Endothelial cell (in vitro differentiated cells): ENCODE measurements around the gene DCDC2C. TPM values are rescaled to one million over a fixed set of nuclear protein-coding genes. Genes with fewer than 3 reads are reported as not detected.

Source experiments
- DNase-seq: peaks from one replicate; pipeline ENCODE4 v3.0.0; 2021; ENCODE audit warnings: low spot score
- H3K27ac Mint-ChIP-seq: one replicate; pipeline ENCODE4 v1.8.0; 2021; ENCODE audit warnings: mixed read lengths, inconsistent platforms; ENCODE audit not compliant: unreplicated experiment
- H3K27me3 Mint-ChIP-seq: one replicate; pipeline ENCODE4 v1.8.0; 2021; ENCODE audit warnings: mild to moderate bottlenecking, moderate library complexity, mixed read lengths, inconsistent platforms; ENCODE audit not compliant: unreplicated experiment
- H3K36me3 Mint-ChIP-seq: one replicate; pipeline ENCODE4 v1.8.0; 2021; ENCODE audit warnings: mild to moderate bottlenecking, low read depth, mixed read lengths, inconsistent platforms; ENCODE audit not compliant: unreplicated experiment
- H3K4me1 Mint-ChIP-seq: one replicate; pipeline ENCODE4 v1.8.0; 2021; ENCODE audit warnings: mild to moderate bottlenecking, mixed read lengths, inconsistent platforms; ENCODE audit not compliant: unreplicated experiment
- H3K4me3 Mint-ChIP-seq: one replicate; pipeline ENCODE4 v1.8.0; 2021; ENCODE audit warnings: mild to moderate bottlenecking, mixed read lengths, inconsistent platforms; ENCODE audit not compliant: unreplicated experiment
- H3K9me3 Mint-ChIP-seq: one replicate; pipeline ENCODE4 v1.8.0; 2021; ENCODE audit warnings: mixed read lengths, inconsistent platforms; ENCODE audit not compliant: unreplicated experiment
- CTCF ChIP-seq: fragments of 200-600 bp; sonication (generic); IDR thresholded peaks from one replicate; pipeline ENCODE4 v1.5.0; 2021; ENCODE audit warnings: antibody characterized with exemption; ENCODE audit not compliant: unreplicated experiment
- long read RNA-seq: library from polyadenylated mRNA; unstranded; transcript quantifications from one replicate; pipeline ENCODE4 v2.0.0, GENCODE V29; 2020; ENCODE audit not compliant: unreplicated experiment
- total RNA-seq: library from RNA; stranded (reverse); fragmentation: NEBNext Ultra II Directional; extraction: Animal tissue kit (Norgen Biotek cat#: 25700); gene quantifications from one replicate; pipeline ENCODE4 v1.2.1, GENCODE V29; 2021; ENCODE audit not compliant: unreplicated experiment

DCDC2C gene
- not detected for total RNA-seq
- long read RNA-seq, result 0 reads

GRCh38 chr2:3703236-3703756 is at the start of gene DCDC2C:
TSS of gene DCDC2C (plus strand) at chr2:3703575. CDS start at chr2:3703752, 177 bp downstream.
- Mint-ChIP-seq H3K36me3 (peaks cover 5% of the 10 kb centered on the region), H3K4me1 (no peaks in the 10 kb centered on the region), H3K27ac (no peak within 1 kb of the TSS), H3K9me3 (peaks cover 5% of the 10 kb centered on the region), H3K4me3 (no peak within 1 kb of the TSS), H3K27me3 (peaks cover 7% of the 10 kb centered on the region)
- no peak for DNase-seq
- TF ChIP-seq CTCF, result no peak

- H3K4me1 Mint-ChIP-seq, result peaks cover 8% of the 10 kb centered on the region
- TF ChIP-seq CTCF, result no peak
- no peak overlapping the region for H3K4me3 Mint-ChIP-seq
- H3K9me3 Mint-ChIP-seq, result no peaks in the 10 kb centered on the region
- H3K36me3 Mint-ChIP-seq, result peaks cover 4% of the 10 kb centered on the region
- DNase-seq, result no peak
- H3K27ac Mint-ChIP-seq, result no peak overlapping the region
- H3K27me3 Mint-ChIP-seq, result peaks cover 15% of the 10 kb centered on the region
Measured at GRCh38 chr2:3654011-3654410, 49.4 kb upstream of the DCDC2C start.

- no peak overlapping the region for H3K4me3 Mint-ChIP-seq
- H3K4me1 Mint-ChIP-seq, result peaks cover 8% of the 10 kb centered on the region
- peaks cover 15% of the 10 kb centered on the region for H3K27me3 Mint-ChIP-seq
- peaks cover 4% of the 10 kb centered on the region for H3K36me3 Mint-ChIP-seq
- H3K9me3 Mint-ChIP-seq, result no peaks in the 10 kb centered on the region
- no peak for DNase-seq
- no peak overlapping the region for H3K27ac Mint-ChIP-seq
- no peak for TF ChIP-seq CTCF
Measured at GRCh38 chr2:3654531-3655225, 48.7 kb upstream of the DCDC2C start.

- no peak for DNase-seq
- Mint-ChIP-seq H3K36me3 (no peaks in the 10 kb centered on the region), H3K4me3 (no peak overlapping the region), H3K4me1 (peaks cover 4% of the 10 kb centered on the region), H3K27me3 (peaks cover 11% of the 10 kb centered on the region), H3K27ac (no peak overlapping the region), H3K9me3 (no peaks in the 10 kb centered on the region)
- TF ChIP-seq CTCF, result no peak
Measured at GRCh38 chr2:3655871-3656761, 47.3 kb upstream of the DCDC2C start.
